ENCODE results near the gene DENND1B.

DNA sequence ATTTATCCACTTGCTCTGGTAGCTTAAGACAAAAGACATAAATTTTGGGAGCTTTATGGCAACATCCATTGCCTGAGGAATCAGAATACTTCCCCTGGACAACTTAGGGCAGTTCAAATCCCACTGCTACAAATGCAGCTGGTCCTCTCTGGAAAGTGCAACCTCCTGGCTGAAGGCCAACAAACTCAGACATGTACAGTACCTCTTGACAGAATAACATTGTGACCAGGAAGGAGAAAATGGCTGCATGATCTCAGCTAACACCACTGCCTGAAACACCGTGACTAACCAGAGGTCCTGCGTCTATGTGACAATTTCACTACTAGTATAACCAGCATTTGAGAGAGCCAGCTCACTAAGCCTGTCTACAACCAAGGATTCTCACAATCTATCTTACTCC lies 288.3 kb downstream of the DENND1B start:
- TF ChIP-seq EZH2phosphoT487 (IDR thresholded peaks at IDR 0.05; ENCODE audit: insufficient read depth, low read depth) = no peak
- no peak for TF ChIP-seq EZH2 (IDR thresholded peaks at IDR 0.05; ENCODE audit: insufficient read depth, poor library complexity, severe bottlenecking)
